22Rv1 (cell line): ENCODE results near the gene TCF4.

ENCODE experiments used
- ZFX ChIP-seq: fragments of 450-650 bp; IDR thresholded peaks from 2 replicates; pipeline ENCODE4 v1.6.1; 2017; ENCODE audit warnings: antibody characterized with exemption, borderline replicate concordance
- TF ChIP-seq, protein P1 (sequence below): fragments of 450-650 bp; IDR thresholded peaks from 2 replicates; pipeline ENCODE4 v1.5.1; 2017; ENCODE audit warnings: mild to moderate bottlenecking

DNA sequence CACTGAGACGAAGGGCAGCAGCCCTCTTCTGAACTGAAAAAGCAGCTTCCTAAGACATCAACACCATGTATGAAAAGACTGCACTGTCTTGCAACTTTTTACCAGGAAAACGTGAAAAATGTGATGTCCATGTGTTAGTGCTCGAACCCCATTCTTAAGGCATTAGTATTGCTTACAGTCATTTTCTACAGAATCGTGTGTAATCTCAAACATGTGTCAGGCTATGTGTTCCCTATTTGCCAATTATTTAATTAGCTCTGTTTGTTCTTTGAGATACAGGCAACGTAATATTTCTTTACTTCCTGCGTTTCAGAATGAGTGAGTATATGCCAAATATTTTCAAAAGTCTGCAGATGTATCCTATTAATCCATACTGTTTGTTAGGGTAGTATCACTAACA is 321.0 kb downstream of the TCF4 start:
- TF ChIP-seq, protein P1, sequence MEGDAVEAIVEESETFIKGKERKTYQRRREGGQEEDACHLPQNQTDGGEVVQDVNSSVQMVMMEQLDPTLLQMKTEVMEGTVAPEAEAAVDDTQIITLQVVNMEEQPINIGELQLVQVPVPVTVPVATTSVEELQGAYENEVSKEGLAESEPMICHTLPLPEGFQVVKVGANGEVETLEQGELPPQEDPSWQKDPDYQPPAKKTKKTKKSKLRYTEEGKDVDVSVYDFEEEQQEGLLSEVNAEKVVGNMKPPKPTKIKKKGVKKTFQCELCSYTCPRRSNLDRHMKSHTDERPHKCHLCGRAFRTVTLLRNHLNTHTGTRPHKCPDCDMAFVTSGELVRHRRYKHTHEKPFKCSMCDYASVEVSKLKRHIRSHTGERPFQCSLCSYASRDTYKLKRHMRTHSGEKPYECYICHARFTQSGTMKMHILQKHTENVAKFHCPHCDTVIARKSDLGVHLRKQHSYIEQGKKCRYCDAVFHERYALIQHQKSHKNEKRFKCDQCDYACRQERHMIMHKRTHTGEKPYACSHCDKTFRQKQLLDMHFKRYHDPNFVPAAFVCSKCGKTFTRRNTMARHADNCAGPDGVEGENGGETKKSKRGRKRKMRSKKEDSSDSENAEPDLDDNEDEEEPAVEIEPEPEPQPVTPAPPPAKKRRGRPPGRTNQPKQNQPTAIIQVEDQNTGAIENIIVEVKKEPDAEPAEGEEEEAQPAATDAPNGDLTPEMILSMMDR, result no peak
- no peak for TF ChIP-seq ZFX
